Activated naive CD4-positive, alpha-beta T cell (primary cell): ENCODE results near the gene BMP4.

ENCODE experiments used
- DNase-seq, 4 experiments: peaks; one replicate each; lab custom pipeline; 2025; lab: John Stamatoyannopoulos, UW

BMP4 gene

GRCh38 chr14:53963320-53964227, 6.9 kb upstream of the BMP4 start:
- DNase-seq, result no peak

GRCh38 chr14:53962953-53963319, 6.3 kb upstream of the BMP4 start:
- DNase-seq, result no peak

- DNase-seq, result no peak
Observed at GRCh38 chr14:53958628-53959027, 2.0 kb upstream of the BMP4 start.

- DNase-seq, result no peak
Observed at GRCh38 chr14:53957739-53958138, 1.1 kb upstream of the BMP4 start.

GRCh38 chr14:53955671-53956426, 776 bp downstream of the BMP4 start:
- DNase-seq, result no peak

GRCh38 chr14:53955229-53955556, 1.4 kb downstream of the BMP4 start:
- DNase-seq, result no peak

- no peak for DNase-seq
Observed at GRCh38 chr14:53954551-53955228, 1.9 kb downstream of the BMP4 start.

GRCh38 chr14:53953828-53954550, 2.6 kb downstream of the BMP4 start:
- no peak for DNase-seq

- no peak for DNase-seq
Observed at GRCh38 chr14:53953002-53953827, 3.4 kb downstream of the BMP4 start.

- no peak for DNase-seq
Observed at GRCh38 chr14:53952533-53952932, 4.1 kb downstream of the BMP4 start.

- DNase-seq, result no peak
Observed at GRCh38 chr14:53951627-53952303, 4.9 kb downstream of the BMP4 start.

- DNase-seq, result no peak
Observed at GRCh38 chr14:53951243-53951626, 5.4 kb downstream of the BMP4 start.

- no peak for DNase-seq
Observed at GRCh38 chr14:53950031-53950793, 6.4 kb downstream of the BMP4 start.

- DNase-seq, result no peak
Observed at GRCh38 chr14:53949201-53949600, 7.4 kb downstream of the BMP4 start.

GRCh38 chr14:53948205-53948884, 8.3 kb downstream of the BMP4 start:
- DNase-seq, result no peak

- DNase-seq, result no peak
Observed at GRCh38 chr14:53947452-53948204, 9.0 kb downstream of the BMP4 start.

GRCh38 chr14:53947094-53947445, 9.6 kb downstream of the BMP4 start:
- no peak for DNase-seq

GRCh38 chr14:53946404-53947093, 10.1 kb downstream of the BMP4 start:
- no peak for DNase-seq
